ENCODE data around the gene ERGIC1. TPM values are rescaled to one million over a fixed set of nuclear protein-coding genes. Genes with fewer than 3 reads are reported as not detected.
A peak's percentile ranks its signal among the peaks of the same experiment; 100 is the strongest.
"Not testable (repeated sequence)": the region's sequence is repeated elsewhere in the genome, so short reads cannot be mapped to it uniquely, and the experiment has no call there.

The ERGIC1 gene
- total RNA-seq, 1 donor from 2014 or later, result 177 TPM

DNA sequence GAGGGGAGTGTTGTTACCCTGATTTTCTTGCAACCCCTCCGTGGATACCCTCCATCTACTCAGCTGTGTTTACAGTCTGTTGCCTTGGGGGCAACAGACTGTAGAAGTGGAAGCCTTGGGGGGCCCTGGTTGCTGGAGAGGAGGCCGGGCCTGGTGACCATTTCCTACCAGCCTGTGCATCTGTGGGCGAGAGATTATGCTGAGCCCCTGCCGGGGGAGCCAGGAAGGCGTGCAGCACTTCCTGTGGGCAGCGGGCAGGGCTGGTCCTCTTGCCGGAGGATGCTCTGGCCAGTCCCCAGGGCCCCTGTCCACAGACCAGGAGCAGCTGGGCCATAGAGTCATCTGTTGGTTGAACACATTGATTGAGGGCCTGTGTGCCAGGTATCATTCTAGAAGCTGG, 11.1 kb downstream of the ERGIC1 start:
- DNase-seq (no peak), ATAC-seq (no peak)
- TF ChIP-seq, protein P1, sequence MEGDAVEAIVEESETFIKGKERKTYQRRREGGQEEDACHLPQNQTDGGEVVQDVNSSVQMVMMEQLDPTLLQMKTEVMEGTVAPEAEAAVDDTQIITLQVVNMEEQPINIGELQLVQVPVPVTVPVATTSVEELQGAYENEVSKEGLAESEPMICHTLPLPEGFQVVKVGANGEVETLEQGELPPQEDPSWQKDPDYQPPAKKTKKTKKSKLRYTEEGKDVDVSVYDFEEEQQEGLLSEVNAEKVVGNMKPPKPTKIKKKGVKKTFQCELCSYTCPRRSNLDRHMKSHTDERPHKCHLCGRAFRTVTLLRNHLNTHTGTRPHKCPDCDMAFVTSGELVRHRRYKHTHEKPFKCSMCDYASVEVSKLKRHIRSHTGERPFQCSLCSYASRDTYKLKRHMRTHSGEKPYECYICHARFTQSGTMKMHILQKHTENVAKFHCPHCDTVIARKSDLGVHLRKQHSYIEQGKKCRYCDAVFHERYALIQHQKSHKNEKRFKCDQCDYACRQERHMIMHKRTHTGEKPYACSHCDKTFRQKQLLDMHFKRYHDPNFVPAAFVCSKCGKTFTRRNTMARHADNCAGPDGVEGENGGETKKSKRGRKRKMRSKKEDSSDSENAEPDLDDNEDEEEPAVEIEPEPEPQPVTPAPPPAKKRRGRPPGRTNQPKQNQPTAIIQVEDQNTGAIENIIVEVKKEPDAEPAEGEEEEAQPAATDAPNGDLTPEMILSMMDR (IDR thresholded peaks at IDR 0.05), result no peak
- Histone ChIP-seq H3K27ac (peak overlapping the region; percentile 21), H3K4me3 (no peak overlapping the region), H3K9me3 (no peaks in the 10 kb centered on the region), H3K27me3 (ENCODE audit: low read depth) (no peaks in the 10 kb centered on the region), H3K4me1 (peaks cover 66% of the 10 kb centered on the region), H3K36me3 (peaks cover 7% of the 10 kb centered on the region)
- intact Hi-C loops (cut with DNase I), result no loop called here

DNA sequence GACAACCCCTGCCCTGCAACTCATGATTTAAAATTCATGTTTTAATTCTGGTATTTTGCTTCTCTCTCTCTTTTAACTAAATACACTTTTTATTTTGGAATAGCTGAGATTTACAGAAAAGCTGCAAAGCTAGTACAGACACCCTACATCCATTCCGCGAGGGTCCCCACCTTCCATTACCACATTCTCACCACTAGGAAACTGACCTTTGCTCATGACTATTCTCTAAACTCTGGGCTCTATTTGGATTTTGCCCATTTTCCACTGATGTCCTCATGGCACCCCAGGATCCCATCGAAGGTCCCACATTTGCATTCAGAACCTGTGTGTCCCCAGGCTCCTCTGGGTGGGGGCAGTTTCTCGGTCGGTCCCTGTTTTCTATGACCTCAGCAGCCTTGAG, 11.5 kb downstream of the ERGIC1 start:
- H3K9me3 ChIP-seq, result no peaks in the 10 kb centered on the region
- H3K27ac ChIP-seq, result no peak overlapping the region
- H3K4me3 ChIP-seq, result no peak overlapping the region
- peaks cover 66% of the 10 kb centered on the region for H3K4me1 ChIP-seq
- no peaks in the 10 kb centered on the region for H3K27me3 ChIP-seq (ENCODE audit: low read depth)
- peaks cover 4% of the 10 kb centered on the region for H3K36me3 ChIP-seq
- intact Hi-C loops (cut with DNase I), result no loop called here
- TF ChIP-seq, protein P1 (IDR thresholded peaks at IDR 0.05), result no peak
- ATAC-seq (no peak), DNase-seq (no peak)

DNA sequence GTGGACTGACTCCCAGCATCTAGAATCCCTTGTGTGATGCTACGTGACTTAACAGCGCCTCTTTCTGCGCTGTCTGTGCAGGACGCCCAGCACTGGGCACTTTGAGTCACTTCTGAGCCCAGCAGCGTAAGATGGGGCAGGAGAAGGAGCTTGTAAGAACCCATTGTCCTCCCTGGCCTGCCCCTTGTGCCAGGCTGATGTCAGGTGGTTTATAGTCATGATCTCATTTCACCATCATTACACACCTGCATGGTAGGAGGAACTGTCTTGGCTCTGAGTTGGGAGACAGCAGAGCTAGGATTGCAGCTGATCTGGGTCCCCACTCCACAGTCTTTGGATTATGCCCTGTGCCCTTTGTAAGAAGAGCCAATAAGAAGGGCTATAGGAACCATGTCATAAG, 12.2 kb downstream of the ERGIC1 start:
- DNase-seq (no peak), ATAC-seq (no peak)
- Histone ChIP-seq H3K4me1 (peaks cover 62% of the 10 kb centered on the region), H3K27ac (no peak overlapping the region), H3K36me3 (no peaks in the 10 kb centered on the region), H3K27me3 (ENCODE audit: low read depth) (no peaks in the 10 kb centered on the region), H3K4me3 (no peak overlapping the region), H3K9me3 (no peaks in the 10 kb centered on the region)
- TF ChIP-seq, protein P1 (IDR thresholded peaks at IDR 0.05), result no peak
- intact Hi-C loops (cut with DNase I), result no loop called here

DNA sequence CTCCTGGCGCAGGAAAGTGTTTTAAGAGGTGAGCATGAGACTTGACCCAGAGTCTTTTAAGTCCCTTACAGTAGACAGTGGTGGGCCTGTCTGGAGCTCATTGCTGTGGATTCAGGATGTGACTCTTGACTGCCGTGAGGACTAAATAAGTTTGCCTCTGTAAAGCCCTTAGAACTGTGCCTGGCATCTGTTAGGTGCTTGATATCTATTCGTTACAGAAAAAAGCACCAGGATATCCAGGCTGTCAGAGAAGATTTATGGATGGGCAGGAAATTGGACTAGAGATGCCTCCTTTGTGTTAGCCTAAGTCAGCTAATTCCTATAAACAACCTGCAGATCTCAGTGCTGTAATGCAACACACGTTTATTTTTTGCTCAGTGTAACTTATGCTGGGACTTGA, 12.6 kb downstream of the ERGIC1 start:
- no peak overlapping the region for H3K4me3 ChIP-seq
- no peaks in the 10 kb centered on the region for H3K9me3 ChIP-seq
- ATAC-seq (no peak), DNase-seq (no peak)
- TF ChIP-seq, protein P1 (IDR thresholded peaks at IDR 0.05), result no peak
- intact Hi-C loops (cut with DNase I), result no loop called here
- H3K27ac ChIP-seq, result no peak overlapping the region
- H3K36me3 ChIP-seq, result no peaks in the 10 kb centered on the region
- no peaks in the 10 kb centered on the region for H3K27me3 ChIP-seq (ENCODE audit: low read depth)
- H3K4me1 ChIP-seq, result peaks cover 66% of the 10 kb centered on the region

DNA sequence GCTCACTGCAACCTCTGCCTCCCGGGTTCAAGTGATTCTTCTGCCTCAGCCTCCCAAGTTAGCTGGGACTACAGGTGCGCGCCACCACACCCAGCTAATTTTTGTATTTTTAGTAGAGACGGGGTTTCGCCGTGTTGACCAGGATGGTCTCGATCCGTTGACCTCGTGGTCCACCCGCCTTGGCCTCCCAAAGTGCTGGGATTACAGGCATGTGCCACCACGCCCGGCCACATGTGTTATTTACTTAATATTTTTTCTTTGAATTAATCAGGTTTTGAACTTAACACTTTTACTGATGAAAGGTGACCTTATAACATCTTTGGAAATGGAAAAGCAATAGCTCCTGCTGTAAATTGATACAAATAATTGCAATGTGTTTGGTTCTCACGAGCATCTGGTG, 13.5 kb downstream of the ERGIC1 start:
- H3K9me3 ChIP-seq; ATAC-seq; H3K27ac ChIP-seq; DNase-seq; H3K36me3 ChIP-seq; H3K27me3 ChIP-seq (ENCODE audit: low read depth); H3K4me3 ChIP-seq; intact Hi-C loops (cut with DNase I): not testable (repeated sequence)
- H3K4me1 ChIP-seq, result peaks cover 75% of the 10 kb centered on the region

DNA sequence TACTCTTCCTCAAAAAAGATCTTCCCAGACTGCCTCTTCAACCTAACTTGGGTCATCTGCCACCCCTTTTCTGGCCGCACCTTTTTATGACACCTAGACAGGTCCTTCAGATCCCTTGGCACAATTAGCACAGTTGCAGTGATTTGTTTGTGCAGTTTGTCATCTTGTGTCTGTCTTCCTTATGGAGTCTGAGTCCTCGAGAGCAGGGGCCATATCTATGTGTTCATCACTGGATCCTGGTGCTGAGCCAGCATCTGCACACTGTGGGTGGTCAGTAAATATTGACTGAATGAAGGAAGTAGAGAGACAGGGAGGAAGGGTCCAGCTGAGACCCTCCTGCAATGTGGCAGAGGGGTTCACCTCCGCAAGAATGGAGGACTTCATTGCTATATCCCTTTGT, 14.4 kb downstream of the ERGIC1 start:
- Histone ChIP-seq H3K4me3 (no peak overlapping the region), H3K9me3 (no peaks in the 10 kb centered on the region), H3K27me3 (ENCODE audit: low read depth) (no peaks in the 10 kb centered on the region), H3K4me1 (peaks cover 83% of the 10 kb centered on the region), H3K36me3 (no peaks in the 10 kb centered on the region), H3K27ac (no peak overlapping the region)
- TF ChIP-seq, protein P1 (IDR thresholded peaks at IDR 0.05), result no peak
- DNase-seq, result no peak
- ATAC-seq, result no peak
- intact Hi-C loops (cut with DNase I), result no loop called here
